Transverse colon (tissue), 4 donors: ENCODE data around the gene SLAMF7. TPM values are rescaled to one million over a fixed set of nuclear protein-coding genes. Genes with fewer than 3 reads are reported as not detected.

Experiments used
- DNase-seq: peaks from one replicate; pipeline ENCODE4 v3.0.0-alpha.2; 2019
- H3K27ac ChIP-seq, 4 donors: fragments of 200-600 bp; sonication (generic); 2 replicates each; pipeline ENCODE4 v1.5.1; 2016 to 2018; ENCODE audit warnings: inconsistent platforms in 4 of 4
- H3K27me3 ChIP-seq: fragments of 200-600 bp; sonication (generic); 2 replicates; pipeline ENCODE4 v1.5.1; 2017; ENCODE audit warnings: inconsistent platforms
- H3K36me3 ChIP-seq, 4 donors: fragments of 200-600 bp; sonication (generic); 2 replicates each; pipeline ENCODE4 v1.5.1; 2017 to 2019; ENCODE audit warnings: inconsistent platforms in 4 of 4
- H3K4me1 ChIP-seq, 4 donors: fragments of 200-600 bp; sonication (generic); 2 replicates each; pipeline ENCODE4 v1.5.1; 2017 to 2020; ENCODE audit warnings: inconsistent platforms in 4 of 4
- H3K4me3 ChIP-seq, 4 donors: fragments of 200-600 bp; sonication (generic); 1 replicate in 1 of 4; 2 replicates in 3 of 4; pipeline versions ENCODE4 v1.5.1 to v1.6.1; 2017 to 2019; ENCODE audit warnings: inconsistent platforms in 4 of 4
- H3K9me3 ChIP-seq, 2 donors: fragments of 200-600 bp; sonication (generic); 2 replicates each; pipeline ENCODE4 v1.5.1; 2017 to 2019; ENCODE audit warnings: inconsistent platforms in 2 of 2
- EP300 ChIP-seq: sonication (generic); formaldehyde crosslinking; IDR thresholded peaks from one replicate; pipeline ENCODE4 v1.6.1; 2017; ENCODE audit warnings: antibody characterized with exemption, low read depth
- POLR2A ChIP-seq: fragments of 450-650 bp; IDR thresholded peaks from one replicate; pipeline ENCODE4 v1.6.1; 2016; ENCODE audit warnings: antibody characterized with exemption, mild to moderate bottlenecking, moderate library complexity
- POLR2AphosphoS5 ChIP-seq, 3 donors: sonication (generic); formaldehyde crosslinking; IDR thresholded peaks; one replicate each; pipeline ENCODE4 v1.6.1; 2016; ENCODE audit warnings: antibody characterized with exemption in 3 of 3
- WGBS, 2 donors: methylation state at CpG; one replicate each; pipeline ENCODE4 v1.1.5; 2018; ENCODE audit warnings: low coverage in 1 of 2; 5-methylcytosine and 5-hydroxymethylcytosine counted together
- in situ Hi-C, 4 donors: fragments of 200-750 bp; cut with MboI; loops; one replicate each; pipeline versions ENCODE4 v1.15.0 to v1.15.1; 2017; ENCODE audit warnings: low sequenced_read_pairs in 3 of 4, low pct_ligation_motif_present in 1 of 4, low pct_unique_long_range_greater_than_20kb in 1 of 4
- intact Hi-C: fragments of 100-400 bp; cut with DNase I; formaldehyde crosslinking; loops from one replicate; pipeline ENCODE4 v1.15.1; 2023; ENCODE audit warnings: low total_unique reads
- total RNA-seq, 4 donors: library from RNA; depleted of rRNA; stranded (reverse); fragments of >200 nt; gene quantifications; one replicate each; pipeline ENCODE4 v1.1.0, GENCODE V29; 2016
- TF ChIP-seq, protein P1 (sequence below), 5 experiments: fragments of 200-600 bp in 3 of 5; fragments of 450-650 bp in 2 of 5; sonication (generic) in 3 of 5; IDR thresholded peaks; 1 replicate in 2 of 5; 2 replicates in 3 of 5; pipeline ENCODE4 v1.5.1; 2016 to 2017; ENCODE audit warnings: antibody characterized with exemption in 5 of 5, inconsistent platforms in 3 of 5, mild to moderate bottlenecking in 2 of 5, moderate library complexity in 1 of 5

Gene SLAMF7
- total RNA-seq, 4 donors from 2014 or later, result 0.20 to 15.4 (median 2.7) TPM; not detected in 1

DNA sequence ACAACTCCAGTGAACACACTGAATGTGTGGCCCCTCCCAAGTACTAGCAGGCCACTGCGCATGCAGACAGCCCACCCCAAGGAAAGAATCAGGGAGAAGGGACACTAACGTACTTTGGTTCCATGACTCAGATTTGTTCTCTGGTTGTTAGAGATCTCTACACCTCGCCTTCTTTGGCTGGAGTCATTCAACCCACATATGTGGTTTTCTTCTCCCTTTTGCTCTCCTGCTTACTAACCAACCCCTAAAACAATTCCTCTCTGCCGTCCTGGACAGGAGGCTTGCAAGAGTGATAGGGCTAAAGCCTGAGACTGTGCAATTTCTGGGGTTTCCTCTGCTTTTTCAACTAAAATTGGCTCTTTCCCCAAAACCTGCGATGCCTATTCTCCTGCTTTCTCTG, 21.7 kb upstream of the SLAMF7 start:
- Histone ChIP-seq H3K27me3 (no peaks in the 10 kb centered on the region), H3K9me3 (no peaks in the 10 kb centered on the region), H3K36me3 (no peaks in the 10 kb centered on the region), H3K4me1 (no peaks in the 10 kb centered on the region), H3K4me3 (no peak overlapping the region), H3K27ac (no peak overlapping the region)
- in situ Hi-C loops (no loop called here), intact Hi-C loops (no loop called here)
- TF ChIP-seq, protein P1, sequence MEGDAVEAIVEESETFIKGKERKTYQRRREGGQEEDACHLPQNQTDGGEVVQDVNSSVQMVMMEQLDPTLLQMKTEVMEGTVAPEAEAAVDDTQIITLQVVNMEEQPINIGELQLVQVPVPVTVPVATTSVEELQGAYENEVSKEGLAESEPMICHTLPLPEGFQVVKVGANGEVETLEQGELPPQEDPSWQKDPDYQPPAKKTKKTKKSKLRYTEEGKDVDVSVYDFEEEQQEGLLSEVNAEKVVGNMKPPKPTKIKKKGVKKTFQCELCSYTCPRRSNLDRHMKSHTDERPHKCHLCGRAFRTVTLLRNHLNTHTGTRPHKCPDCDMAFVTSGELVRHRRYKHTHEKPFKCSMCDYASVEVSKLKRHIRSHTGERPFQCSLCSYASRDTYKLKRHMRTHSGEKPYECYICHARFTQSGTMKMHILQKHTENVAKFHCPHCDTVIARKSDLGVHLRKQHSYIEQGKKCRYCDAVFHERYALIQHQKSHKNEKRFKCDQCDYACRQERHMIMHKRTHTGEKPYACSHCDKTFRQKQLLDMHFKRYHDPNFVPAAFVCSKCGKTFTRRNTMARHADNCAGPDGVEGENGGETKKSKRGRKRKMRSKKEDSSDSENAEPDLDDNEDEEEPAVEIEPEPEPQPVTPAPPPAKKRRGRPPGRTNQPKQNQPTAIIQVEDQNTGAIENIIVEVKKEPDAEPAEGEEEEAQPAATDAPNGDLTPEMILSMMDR (IDR thresholded peaks at IDR 0.05), result no peak
- TF ChIP-seq POLR2A, result no peak
- TF ChIP-seq EP300, result no peak
- TF ChIP-seq POLR2AphosphoS5 (IDR thresholded peaks at IDR 0.05), result no peak
- no peak for DNase-seq
- WGBS, 2 donors, result 64 to 84% methylated on average over 4 to 5 of the region's 5 CpGs

DNA sequence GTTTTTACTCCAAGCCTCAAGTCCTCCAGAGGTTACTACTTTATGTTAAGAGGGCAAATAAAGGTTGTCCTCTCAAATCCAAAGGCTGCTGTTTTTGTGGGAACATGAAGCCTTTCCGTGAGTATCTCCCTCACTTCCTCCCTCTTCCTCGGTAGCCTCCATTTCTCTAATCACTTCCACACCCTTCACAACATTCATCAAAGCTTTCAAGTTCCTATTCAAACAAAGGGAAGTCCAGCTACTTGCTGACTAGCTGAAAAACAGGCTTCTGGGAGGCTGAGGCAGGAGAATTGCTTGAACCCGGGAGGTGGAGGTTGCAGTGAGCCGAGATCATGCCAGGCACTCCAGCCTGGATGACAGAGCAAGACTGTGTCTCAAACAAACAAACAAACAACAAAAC, 20.8 kb upstream of the SLAMF7 start:
- H3K9me3 ChIP-seq, result no peaks in the 10 kb centered on the region
- no peak overlapping the region for H3K27ac ChIP-seq
- no peaks in the 10 kb centered on the region for H3K27me3 ChIP-seq
- in situ Hi-C loops (no loop called here), intact Hi-C loops (no loop called here)
- H3K4me1 ChIP-seq, result no peaks in the 10 kb centered on the region
- no peak for TF ChIP-seq EP300
- no peak for TF ChIP-seq POLR2AphosphoS5 (IDR thresholded peaks at IDR 0.05)
- TF ChIP-seq, protein P1 (IDR thresholded peaks at IDR 0.05), result no peak
- TF ChIP-seq POLR2A, result no peak
- no peak for DNase-seq
- H3K36me3 ChIP-seq, result no peaks in the 10 kb centered on the region
- 67 to 80% methylated on average over 4 of the region's 4 CpGs for WGBS, 2 donors
- H3K4me3 ChIP-seq, result no peak overlapping the region

DNA sequence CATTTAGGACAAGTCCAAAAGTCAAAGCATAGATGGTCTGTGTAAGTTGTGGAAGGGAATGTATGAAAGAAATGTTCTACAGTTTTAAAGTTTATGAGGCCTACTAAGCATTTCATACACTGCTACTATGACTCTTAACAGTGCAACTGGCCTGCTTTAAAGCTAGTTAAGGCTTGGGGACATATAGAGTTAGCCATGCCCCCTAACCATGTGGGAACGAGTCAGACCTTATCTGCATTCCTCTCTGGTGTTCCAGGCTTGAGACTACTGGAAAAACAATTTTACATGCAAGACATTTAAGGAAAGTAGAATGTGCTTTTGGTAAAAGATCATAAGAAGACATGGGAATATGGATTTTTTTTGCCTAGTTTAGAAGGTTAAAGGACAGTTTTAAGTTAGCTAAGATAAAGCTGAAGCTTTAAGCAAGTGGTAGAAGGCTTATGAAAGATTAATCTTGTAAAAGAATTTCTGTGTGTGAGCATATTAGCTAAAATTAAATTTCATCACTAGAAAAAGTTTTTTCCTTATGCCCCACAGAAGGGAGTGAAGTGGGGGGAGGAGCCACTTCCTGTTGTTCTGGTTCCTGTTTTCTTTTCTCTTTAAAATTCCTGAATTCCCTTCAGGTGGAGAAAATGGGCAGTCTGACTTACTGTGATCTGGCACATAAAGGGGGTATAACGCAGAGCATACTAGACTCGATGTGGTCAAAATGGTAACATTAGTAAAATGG, 18.5 kb upstream of the SLAMF7 start:
- intact Hi-C loops, result no loop called here

DNA sequence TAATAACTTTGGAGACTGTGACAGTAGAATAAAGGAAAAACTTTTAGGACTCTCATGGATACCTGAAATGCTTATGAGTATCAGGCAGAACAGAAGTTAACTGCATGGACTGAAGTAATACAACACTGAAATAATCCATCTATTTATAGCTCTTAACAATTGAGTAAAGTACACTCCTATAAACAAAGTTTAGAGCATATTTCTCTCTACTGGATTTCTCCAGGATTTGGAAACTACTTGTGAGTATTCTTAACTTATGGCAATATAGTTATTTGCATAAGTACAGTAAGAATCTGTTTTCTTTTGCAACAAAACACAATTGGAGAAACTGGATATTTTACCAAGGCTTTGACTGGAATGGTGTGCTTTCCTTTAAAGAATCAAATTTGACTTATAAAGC, 17.6 kb upstream of the SLAMF7 start:
- Histone ChIP-seq H3K36me3 (no peaks in the 10 kb centered on the region), H3K4me1 (peaks cover 0 to 8% (median 5%) of the 10 kb centered on the region in 4 donors), H3K27ac (no peak overlapping the region), H3K4me3 (no peak overlapping the region), H3K9me3 (no peaks in the 10 kb centered on the region), H3K27me3 (no peaks in the 10 kb centered on the region)
- no peak for DNase-seq
- TF ChIP-seq POLR2AphosphoS5 (IDR thresholded peaks at IDR 0.05) (no peak), POLR2A (no peak), EP300 (no peak)
- TF ChIP-seq, protein P1 (IDR thresholded peaks at IDR 0.05), result no peak
- intact Hi-C loops, result no loop called here
- in situ Hi-C loops, result loop anchor here in 1 of 4 donors (10.0 kb wide), 1 partner anchor 53 kb away; no protein-coding TSS in a partner anchor

More for the DNA sequence above, 18.5 kb upstream of the SLAMF7 start:
- Histone ChIP-seq H3K4me1 (no peaks in the 10 kb centered on the region), H3K27me3 (no peaks in the 10 kb centered on the region), H3K36me3 (no peaks in the 10 kb centered on the region), H3K27ac (no peak overlapping the region), H3K4me3 (no peak overlapping the region), H3K9me3 (no peaks in the 10 kb centered on the region)
- 81 to 90% methylated on average over 3 of the region's 3 CpGs for WGBS, 2 donors
- in situ Hi-C loops, result loop anchor here in 1 of 4 donors (10.0 kb wide), 1 partner anchor 54 kb away; no protein-coding TSS in a partner anchor
- TF ChIP-seq POLR2AphosphoS5 (IDR thresholded peaks at IDR 0.05) (no peak), EP300 (no peak), POLR2A (no peak)
- TF ChIP-seq, protein P1 (IDR thresholded peaks at IDR 0.05), result no peak
- DNase-seq, result no peak
